ENCODE results near the gene TMPRSS13.

DNA sequence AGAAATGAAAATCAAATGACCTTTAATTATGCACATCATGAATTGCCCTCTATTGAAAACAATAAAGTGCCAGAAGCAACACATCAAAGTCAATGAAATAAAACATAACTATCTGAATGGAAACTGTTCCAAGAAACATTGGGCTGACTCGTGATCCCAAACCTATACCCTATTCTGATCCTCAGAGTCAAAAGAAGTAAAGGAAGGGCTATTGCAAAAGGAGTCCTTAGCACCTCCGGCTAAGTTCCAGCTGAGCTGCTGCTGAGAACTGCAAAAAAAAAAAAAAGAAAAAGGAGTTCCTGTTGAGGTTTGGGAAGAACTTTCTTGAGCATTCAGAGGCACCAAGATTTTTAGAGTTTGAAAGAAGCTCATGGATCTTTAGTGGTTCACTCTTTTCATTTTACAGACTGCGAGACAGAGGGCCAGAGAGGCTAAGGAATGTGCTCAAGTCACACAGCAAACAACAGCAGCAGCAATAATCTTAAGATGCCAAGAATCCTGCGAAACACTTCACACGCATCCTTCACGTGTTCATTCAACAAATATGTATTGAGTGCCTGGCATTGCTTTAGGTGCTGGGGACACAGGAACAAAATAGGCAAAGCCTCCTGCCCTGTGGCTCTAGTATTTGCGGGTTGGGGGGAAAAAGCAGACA is 841 bp upstream of the TMPRSS13 start:
- TF ChIP-seq ELF4 (IDR thresholded peaks at IDR 0.05) (no peak), FOXA1 (IDR thresholded peaks at IDR 0.05) (no peak), FOXM1 (IDR thresholded peaks at IDR 0.05; ENCODE audit: borderline replicate concordance) (no peak), BHLHE40 (IDR thresholded peaks at IDR 0.05; ENCODE audit: borderline replicate concordance) (no peak), FOXK2 (IDR thresholded peaks at IDR 0.05) (no peak), CTBP1 (IDR thresholded peaks at IDR 0.05; ENCODE audit: borderline replicate concordance) (no peak), ARNT (IDR thresholded peaks at IDR 0.05) (no peak), SP1 (IDR thresholded peaks at IDR 0.05) (no peak)
- TF ChIP-seq, protein P1, sequence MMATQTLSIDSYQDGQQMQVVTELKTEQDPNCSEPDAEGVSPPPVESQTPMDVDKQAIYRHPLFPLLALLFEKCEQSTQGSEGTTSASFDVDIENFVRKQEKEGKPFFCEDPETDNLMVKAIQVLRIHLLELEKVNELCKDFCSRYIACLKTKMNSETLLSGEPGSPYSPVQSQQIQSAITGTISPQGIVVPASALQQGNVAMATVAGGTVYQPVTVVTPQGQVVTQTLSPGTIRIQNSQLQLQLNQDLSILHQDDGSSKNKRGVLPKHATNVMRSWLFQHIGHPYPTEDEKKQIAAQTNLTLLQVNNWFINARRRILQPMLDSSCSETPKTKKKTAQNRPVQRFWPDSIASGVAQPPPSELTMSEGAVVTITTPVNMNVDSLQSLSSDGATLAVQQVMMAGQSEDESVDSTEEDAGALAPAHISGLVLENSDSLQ (IDR thresholded peaks at IDR 0.05) = no peak

Measured in HEK293T (cell line).